ENCODE measurements around the gene CWC27. TPM values are rescaled to one million over a fixed set of nuclear protein-coding genes. Genes with fewer than 3 reads are reported as not detected.

The CWC27 gene
- polyA plus RNA-seq, 2 of the 4 experiments (the other 2 are of a cell fraction): 24.1 to 48.5 TPM

GRCh38 chr5:65059681-65060598, 291.2 kb downstream of the CWC27 start:
- no peak overlapping the region for H3K27ac ChIP-seq
- H3K4me2 ChIP-seq: no peak overlapping the region
- ATAC-seq: no peak
- no peak for FAIRE-seq
- 84% methylated on average over 6 of the region's 6 CpGs for WGBS (ENCODE audit: missing lambda C conversion rate)
- no peak overlapping the region for H3K4me3 ChIP-seq
- TF ChIP-seq HOXB5 (CRISPR knock-in tag; IDR thresholded peaks at IDR 0.05): no peak
- TF ChIP-seq USF2 (IDR thresholded peaks at IDR 0.05): no peak
- H3K9me3 ChIP-seq: no peaks in the 10 kb centered on the region
- ChIA-PET CTCF (interaction anchor here (0.9 to 1.0 kb wide), 2 partner anchors 14 to 25 kb away, joined by 3 read pairs; no protein-coding TSS in a partner anchor), POLR2A (no interaction called here)
- no peak for DNase-seq (ENCODE audit: low read depth in 1 of 2, low spot score in 1 of 2)
- peaks cover 14% of the 10 kb centered on the region for H3K4me1 ChIP-seq

- Histone ChIP-seq H3K4me3 (no peak overlapping the region), H3K4me1 (peaks cover 14% of the 10 kb centered on the region), H3K9me3 (no peaks in the 10 kb centered on the region), H3K27ac (no peak overlapping the region), H3K4me2 (no peak overlapping the region)
- FAIRE-seq (no peak), ATAC-seq (no peak), DNase-seq (ENCODE audit: low read depth in 1 of 2, low spot score in 1 of 2) (no peak)
- TF ChIP-seq HOXB13 (CRISPR knock-in tag; IDR thresholded peaks at IDR 0.05; ENCODE audit: low read depth): no peak
- no peak for TF ChIP-seq USF2 (IDR thresholded peaks at IDR 0.05)
- TF ChIP-seq FOSB (CRISPR knock-in tag; IDR thresholded peaks at IDR 0.05): no peak
- no peak for TF ChIP-seq POLR2A (IDR thresholded peaks at IDR 0.05; ENCODE audit: low read length)
- no peak for TF ChIP-seq NPAS2 (CRISPR knock-in tag; IDR thresholded peaks at IDR 0.05; ENCODE audit: borderline replicate concordance)
- no peak for TF ChIP-seq RFX5 (IDR thresholded peaks at IDR 0.05)
- TF ChIP-seq REST (IDR thresholded peaks at IDR 0.05): no peak
- no peak for TF ChIP-seq HEYL (CRISPR knock-in tag; IDR thresholded peaks at IDR 0.05)
- no peak for TF ChIP-seq TP53 (CRISPR knock-in tag; IDR thresholded peaks at IDR 0.05)
- CTCF ChIA-PET: interaction anchor here (0.6 kb wide), 1 partner anchor 86 kb away, joined by 3 read pairs; no protein-coding TSS in a partner anchor
- 79% methylated on average over 9 of the region's 9 CpGs for WGBS (ENCODE audit: missing lambda C conversion rate)
- POLR2A ChIA-PET: interaction anchor here (2.4 kb wide), 1 partner anchor 26 kb away, joined by 11 read pairs; no protein-coding TSS in a partner anchor
These were observed 292.7 kb downstream of the CWC27 start for GRCh38 chr5:65061250-65061973.

DNA sequence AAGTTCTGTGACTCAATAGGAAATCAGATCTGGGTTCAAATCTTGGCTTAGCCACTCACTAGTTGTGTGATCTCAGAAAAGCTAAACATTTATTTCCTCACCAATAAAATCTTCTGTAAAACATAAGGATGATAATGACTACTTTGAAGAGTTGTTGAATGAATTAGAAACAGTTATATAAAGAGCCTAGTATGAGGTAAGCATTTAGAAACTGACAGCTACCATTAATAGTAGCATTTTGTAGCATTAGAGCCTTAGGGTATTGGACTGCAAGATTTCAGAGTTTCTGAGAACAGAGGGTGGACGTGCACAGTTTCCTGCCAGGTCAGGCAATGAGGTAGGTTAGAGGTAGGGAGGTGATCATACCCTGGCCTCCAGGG, 293.2 kb downstream of the CWC27 start:
- no peak for TF ChIP-seq TFCP2L1 (CRISPR knock-in tag; IDR thresholded peaks at IDR 0.05)
- DNase-seq (ENCODE audit: low read depth in 1 of 2, low spot score in 1 of 2) (no peak), ATAC-seq (peak in 1 of 2 experiments; percentile 28; a peak in 2 of 6 replicates), FAIRE-seq (no peak)
- Histone ChIP-seq H3K4me3 (no peak overlapping the region), H3K4me1 (peaks cover 14% of the 10 kb centered on the region), H3K4me2 (peak overlapping the region; percentile 61), H3K27ac (peak overlapping the region; percentile 45 to 68), H3K9me3 (no peaks in the 10 kb centered on the region)
- 78% methylated on average over 1 of the region's 1 CpG for WGBS (ENCODE audit: missing lambda C conversion rate)
- CTCF ChIA-PET: interaction anchor here (0.9 kb wide), 1 partner anchor 103 kb away, joined by 3 read pairs; no protein-coding TSS in a partner anchor
- POLR2A ChIA-PET: interaction anchor here (1.0 to 2.4 kb wide), 2 partner anchors 7 to 26 kb away, joined by 3 to 11 read pairs; no protein-coding TSS in a partner anchor
